Measurements from ENCODE around the gene TALDO1.

DNA sequence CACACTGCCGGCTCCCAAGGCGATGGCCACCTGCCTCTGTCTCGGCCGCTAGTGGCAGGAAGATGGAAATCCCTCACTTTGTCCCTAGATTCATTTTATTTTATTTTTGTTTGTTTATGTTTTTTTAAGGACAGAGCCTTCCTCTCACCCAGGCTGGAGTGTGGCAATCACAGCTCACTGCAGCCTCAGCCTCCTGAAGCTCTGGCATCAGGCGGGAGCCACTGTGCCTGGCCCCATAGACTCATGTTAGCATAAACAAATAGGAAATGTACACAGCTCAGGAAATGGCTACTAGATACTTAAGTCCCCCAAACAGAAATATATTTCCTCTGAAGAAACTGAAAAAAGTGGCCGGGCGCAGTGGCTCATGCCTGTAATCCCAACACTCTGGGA lies 48.2 kb upstream of the TALDO1 start:
- TF ChIP-seq, protein P1, sequence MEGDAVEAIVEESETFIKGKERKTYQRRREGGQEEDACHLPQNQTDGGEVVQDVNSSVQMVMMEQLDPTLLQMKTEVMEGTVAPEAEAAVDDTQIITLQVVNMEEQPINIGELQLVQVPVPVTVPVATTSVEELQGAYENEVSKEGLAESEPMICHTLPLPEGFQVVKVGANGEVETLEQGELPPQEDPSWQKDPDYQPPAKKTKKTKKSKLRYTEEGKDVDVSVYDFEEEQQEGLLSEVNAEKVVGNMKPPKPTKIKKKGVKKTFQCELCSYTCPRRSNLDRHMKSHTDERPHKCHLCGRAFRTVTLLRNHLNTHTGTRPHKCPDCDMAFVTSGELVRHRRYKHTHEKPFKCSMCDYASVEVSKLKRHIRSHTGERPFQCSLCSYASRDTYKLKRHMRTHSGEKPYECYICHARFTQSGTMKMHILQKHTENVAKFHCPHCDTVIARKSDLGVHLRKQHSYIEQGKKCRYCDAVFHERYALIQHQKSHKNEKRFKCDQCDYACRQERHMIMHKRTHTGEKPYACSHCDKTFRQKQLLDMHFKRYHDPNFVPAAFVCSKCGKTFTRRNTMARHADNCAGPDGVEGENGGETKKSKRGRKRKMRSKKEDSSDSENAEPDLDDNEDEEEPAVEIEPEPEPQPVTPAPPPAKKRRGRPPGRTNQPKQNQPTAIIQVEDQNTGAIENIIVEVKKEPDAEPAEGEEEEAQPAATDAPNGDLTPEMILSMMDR (IDR thresholded peaks at IDR 0.05) = no peak
- TF ChIP-seq EP300 (IDR thresholded peaks at IDR 0.05) (no peak), POLR2AphosphoS5 (IDR thresholded peaks at IDR 0.05) (no peak)
